GM19099 (cell line): Measurements from ENCODE around the gene HMX2.

Experiments
- POLR2A ChIP-seq: IDR thresholded peaks from 3 replicates; pipeline ENCODE4 v1.6.1; 2011; ENCODE audit warnings: low read depth; ENCODE audit not compliant: insufficient read length; ENCODE audit errors: extremely low read depth

The HMX2 gene, protein sequence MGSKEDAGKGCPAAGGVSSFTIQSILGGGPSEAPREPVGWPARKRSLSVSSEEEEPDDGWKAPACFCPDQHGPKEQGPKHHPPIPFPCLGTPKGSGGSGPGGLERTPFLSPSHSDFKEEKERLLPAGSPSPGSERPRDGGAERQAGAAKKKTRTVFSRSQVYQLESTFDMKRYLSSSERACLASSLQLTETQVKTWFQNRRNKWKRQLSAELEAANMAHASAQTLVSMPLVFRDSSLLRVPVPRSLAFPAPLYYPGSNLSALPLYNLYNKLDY

DNA sequence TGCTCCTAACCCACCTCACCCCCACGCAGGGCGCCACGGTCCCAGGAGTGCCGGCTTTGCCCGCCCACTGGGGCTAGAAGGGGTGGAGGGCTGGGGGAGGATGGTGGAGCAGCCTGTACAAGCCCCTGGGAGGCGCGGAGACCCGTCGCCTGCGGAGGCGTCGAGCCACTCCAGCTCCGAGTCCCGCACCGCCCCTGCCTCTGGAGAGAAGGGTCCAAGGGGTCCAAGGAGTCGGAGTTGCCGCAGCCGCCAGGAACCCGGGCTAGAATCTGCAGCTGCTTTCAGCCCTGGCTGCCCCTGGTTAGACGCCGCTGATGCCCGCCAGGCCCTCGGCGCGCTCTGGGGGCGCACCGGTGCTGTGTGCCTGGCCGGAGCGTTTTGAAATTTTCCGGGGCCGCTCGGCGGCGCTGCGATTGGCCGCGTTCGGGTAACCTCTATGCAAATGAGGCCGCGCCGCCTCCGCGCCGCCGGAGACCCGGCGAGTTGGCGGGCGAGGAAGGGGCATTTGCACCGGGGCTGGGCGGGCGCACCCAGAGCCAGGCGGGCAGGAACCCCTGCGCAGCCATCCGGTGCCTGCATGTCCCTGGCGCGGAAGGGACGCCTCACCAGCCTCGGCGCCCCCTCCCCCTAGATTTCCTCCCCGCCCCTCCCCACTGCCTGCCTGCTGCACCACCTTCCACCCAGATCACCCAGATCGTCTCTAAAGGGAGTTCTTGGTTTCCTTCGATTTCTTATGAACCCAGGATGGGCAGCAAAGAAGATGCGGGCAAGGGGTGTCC lies at the start of gene HMX2:
TSS of gene HMX2 (plus strand) at position 502 of the 779 bp plus-strand sequence. CDS start at position 745, 243 bp downstream.
- TF ChIP-seq POLR2A, result no peak

DNA sequence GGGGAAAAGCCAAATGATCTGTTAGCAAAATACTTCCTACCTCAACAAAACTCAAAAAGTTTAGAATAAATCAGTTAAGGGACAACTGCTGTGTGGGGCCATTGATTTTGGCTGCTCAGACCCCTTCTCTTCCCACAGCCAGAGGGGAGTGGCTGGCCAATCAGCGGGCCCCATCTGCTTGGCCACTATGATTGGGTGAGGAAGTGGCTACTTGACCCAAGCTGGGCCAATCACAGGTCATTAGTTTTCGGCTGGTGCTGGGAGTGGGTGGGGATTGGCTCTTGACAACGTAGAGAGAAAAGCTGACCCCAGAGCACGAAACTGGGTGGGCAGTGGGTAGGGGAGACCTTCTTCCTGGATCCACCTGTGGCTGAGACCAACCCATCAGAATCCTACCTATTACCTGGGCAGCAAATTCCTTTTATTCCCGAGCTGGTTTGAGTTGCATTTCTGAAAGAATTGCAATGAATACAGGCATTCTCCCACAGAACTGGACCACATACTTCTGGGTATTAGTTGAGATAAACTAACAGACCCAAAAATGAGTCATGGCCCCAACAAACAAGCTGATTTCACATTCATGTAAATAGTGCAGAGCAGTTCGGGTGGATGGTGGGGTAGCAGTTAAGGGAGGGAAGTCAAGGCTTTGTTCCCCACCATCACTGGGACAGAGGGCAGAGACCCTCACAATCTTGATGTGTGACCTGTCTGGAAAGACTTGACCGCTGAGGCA lies 47.7 kb upstream of the HMX2 start:
- TF ChIP-seq POLR2A, result no peak

DNA sequence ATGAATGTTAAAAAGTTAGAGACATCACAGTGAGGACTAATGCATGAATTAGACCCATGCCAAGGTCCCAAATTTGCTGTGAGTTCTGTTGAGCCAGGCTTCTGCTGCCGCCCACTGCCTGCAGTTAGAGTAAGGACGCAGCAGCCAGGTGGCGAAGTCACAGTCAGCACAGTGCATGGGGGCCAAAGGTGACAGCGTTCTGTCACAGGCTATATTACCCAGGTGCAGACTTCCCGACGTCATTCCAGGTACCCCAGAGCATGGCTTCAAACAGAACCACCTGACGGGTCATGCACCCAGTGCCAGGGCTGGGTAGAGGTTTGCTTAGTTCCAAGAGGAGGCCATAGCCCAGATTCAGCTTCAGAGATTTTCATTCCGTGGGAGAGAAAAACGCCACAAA lies 46.1 kb upstream of the HMX2 start:
- no peak for TF ChIP-seq POLR2A

DNA sequence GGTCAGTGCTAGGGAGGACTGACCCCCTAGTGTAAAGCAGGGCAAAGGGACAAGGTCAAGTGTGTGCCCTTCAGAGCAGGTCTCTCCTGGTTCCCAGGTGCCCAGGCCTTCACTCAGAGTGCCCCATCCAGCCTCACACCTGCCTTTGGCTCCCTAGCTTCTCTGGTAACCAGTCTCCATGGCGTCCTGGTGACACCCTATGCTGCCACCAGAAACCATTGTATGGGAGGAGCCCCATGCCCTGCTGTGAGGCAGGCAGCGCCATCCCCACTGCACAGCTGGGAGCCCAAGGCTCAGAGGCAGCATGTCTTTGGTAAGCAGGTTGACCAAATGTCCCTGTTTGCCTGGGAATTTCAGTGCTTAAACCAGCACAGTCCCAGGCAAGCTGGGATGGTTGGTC lies 45.3 kb upstream of the HMX2 start:
- TF ChIP-seq POLR2A, result no peak

DNA sequence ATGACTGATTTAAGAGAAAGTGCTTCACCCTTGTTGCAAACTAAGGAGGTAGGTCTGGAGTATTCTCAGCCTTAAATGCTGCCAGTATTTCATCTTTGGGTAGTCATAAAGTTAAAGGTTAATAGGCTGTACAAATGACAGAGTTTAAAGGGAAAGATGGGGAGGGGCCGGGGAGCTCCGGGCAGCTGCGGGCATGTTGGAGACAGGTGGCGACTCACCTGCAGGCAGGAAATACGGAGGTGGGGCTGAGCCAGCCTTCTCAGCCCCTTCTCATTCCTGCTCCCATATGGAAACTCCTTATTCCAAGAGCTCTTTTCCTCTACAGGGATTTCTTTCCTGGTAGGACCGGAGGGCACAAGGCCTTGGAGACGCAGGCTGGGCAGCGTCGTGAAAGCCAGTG lies 44.0 kb upstream of the HMX2 start:
- no peak for TF ChIP-seq POLR2A

DNA sequence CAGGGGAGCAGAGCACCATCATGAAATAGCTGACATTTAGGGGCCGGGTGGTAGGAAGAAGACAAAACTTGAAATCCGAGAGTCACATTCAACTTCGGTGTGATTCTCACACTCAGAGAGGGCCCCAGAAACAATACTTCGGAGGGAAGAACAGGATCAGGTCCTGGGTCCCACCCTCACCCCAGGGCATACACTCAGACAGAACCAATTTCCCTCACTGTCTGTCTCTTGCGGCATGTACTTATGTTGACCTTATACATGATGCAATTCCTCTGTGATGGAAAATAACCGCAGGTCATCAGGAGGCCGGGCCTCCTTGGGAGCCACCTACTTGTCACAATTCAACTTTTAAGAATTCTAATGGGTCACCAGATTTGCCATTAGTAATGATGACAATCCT lies 38.5 kb upstream of the HMX2 start:
- no peak for TF ChIP-seq POLR2A

DNA sequence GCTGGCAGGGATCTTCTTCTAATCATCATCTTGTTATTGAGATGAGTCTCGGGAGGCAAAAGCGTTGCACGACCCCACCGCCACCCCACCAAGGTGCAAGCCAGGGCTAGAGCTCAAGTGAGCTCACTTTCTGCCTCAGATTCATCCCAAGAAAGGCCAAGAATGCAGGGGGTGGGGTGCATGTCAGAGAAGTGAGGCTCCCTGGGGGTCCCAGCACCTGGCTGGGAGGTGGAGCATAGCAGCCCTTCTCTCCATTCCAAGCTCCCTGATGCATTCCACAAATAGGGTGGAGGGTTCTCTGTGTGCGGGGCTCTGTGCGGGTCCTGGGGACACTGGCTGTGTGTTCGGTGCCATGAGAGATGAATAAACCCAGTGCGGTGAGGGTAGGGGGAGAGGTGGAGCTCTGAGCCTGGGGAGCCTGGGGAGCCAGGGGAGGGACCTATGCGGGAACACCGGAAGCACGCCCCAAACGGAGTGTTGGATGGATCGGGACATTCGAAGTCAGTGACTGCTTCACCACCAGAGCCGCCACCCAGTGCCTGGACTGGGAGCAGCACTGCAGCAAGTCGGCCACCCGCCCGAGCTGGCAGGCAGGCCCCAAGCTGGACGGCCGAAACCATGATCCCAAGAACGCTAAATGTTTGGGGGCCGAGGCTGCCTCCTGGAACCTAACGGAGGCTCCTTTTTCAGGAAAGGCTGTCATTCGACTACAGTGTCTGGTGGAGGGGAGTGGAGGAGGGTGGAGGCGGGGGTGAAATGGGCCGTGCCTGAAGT lies 30.1 kb upstream of the HMX2 start:
- no peak for TF ChIP-seq POLR2A

DNA sequence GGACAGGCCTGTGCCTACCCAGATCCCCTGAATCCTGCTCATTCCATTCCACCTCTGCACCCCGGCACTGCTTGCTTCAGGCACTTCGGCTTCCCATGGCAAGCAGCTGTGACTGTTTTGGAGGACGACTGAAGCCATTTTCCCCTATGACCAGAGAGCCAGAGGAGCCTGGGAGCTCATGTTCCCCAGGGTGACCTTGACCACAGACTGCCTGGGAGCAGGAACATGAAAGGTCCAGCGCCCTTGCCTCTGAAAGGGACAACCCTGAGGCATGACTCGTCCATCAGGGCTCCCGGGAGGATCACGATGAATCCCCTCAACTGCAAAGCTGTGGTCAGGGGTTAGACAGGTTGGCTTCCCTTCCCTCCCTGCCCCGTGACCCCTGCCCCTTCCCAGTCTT lies 28.9 kb upstream of the HMX2 start:
- no peak for TF ChIP-seq POLR2A

DNA sequence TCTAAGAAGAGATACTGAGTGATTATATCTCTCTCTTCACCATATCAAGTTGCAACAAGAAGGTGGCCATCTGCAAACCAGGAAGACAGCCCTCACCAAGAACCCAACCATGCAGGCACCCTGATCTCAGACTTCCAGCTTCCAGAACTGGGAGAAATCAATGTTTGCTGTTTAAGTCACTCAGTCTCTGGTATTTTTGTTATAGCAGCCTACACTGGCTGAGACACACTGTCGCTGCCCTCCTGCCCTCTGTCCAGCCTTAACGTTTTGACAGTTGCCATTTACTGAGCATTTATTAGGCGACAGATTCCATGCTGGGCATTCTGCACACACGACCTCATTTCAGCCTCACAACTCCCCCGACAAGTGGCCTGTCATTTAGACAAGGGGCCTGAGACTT lies 21.7 kb upstream of the HMX2 start:
- TF ChIP-seq POLR2A, result no peak

DNA sequence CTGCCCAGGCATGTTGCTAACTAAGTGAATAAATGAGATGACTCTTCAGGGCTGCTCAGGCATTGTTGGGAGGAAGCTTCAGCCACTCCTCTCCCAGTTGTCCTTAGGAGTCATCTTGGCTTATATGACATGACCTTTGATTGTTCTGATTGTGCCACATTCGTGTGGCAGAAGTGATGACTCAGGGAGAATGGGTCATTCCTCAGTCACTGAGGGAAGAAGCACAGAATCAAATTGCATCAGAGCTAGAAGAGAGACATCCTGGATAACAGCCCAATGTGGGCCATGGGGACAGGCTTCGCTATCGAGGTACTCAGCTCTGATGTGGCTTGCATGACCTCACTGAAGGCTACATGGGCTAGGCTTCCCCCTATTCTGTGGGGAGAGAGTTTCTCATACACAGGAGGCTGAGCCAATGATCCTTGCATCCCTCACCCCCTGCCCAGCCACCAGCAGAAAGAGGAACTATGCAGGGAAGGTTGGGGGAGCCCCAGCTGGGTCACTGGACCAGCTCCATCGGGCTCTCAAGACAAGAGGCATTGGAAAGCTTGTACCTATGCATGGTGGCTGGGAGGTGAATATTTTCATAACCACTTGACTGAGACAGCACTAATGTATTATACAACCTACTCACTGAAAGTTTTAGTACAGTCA lies 18.2 kb upstream of the HMX2 start:
- no peak for TF ChIP-seq POLR2A

DNA sequence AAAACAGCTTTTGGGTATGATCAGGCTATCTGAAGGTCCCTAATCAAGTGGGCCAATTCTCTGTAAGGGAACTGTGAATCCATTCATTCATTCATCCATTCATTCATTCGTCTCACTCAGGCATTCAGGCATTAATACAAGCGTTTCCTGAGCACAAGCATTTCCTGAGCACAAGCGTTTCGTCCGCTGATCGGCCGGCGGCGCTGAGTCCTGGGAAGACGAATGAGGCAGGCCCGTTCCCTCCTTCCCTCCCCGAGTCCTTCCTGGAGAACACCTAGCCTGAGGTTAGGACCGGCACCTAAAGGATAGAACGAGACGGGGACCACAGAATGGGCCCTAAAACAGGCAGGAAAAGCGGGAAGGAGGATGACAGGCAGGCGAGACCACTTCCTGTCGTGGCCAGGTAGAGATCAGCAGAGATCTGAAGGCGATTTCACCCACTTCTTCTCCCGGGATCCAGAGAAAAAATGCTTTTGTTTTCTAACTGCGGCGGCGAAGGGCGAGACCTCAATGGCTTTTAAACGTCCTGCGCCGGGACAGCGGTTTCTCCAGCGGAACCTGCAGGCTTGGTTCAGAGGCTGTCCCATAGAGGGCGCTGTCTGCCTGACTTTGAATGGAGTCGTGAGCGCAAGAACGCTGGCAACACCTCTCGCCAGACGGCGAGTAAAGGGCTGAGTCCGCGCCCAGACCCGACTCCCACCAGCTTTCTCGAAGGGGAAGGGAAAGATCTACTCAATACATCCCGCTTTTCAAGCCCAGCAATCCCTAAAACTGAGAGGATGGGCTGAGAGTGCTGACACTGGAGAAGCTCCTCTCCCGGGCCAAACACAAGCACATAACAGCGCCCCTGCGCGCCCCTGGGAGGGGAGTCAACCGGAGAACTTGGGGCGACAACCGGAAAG lies 15.1 kb upstream of the HMX2 start:
- no peak for TF ChIP-seq POLR2A

DNA sequence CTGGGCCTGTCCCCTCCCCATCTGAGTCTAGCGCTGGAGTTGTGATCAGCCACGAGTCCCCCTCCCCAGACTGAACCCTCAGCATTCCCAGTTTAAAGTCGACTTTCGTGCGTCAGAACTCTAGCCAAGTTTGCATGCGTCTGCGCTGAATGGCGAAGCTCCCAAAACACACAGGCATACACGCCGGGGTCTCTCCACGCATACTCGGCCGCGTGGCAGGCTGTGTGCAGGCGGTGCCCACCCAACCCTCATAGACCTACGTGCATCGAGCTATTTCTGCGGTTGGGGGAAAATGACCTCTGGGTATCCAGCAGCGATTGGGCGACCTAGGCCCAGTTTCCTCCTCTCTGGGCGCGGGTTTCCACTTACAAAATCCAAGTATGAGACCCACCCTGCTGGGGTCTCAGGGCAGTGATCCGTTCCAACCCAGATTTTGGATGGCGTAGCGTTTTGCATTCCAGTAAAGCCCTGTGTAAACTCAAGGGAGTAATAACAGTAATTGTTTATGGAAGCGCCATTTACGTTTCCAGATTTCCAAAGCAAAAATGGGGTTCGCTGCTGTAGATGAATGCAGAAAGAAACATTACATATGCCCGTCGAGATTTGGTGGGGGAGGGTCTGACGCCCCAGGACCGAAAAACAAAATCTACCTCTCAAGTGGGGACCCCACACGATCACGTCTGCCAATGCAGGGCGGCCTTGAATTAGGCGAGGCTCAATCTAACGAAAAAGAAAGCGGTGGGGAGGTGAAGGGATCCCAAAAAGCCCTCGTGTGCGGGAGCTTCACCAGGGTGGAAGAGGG lies 14.2 kb upstream of the HMX2 start:
- TF ChIP-seq POLR2A, result no peak
